CD4-positive, CD25-positive, alpha-beta regulatory T cell (primary cell): ENCODE results near the gene COL4A2. TPM values are rescaled to one million over a fixed set of nuclear protein-coding genes. Genes with fewer than 3 reads are reported as not detected.

Experiments
- ATAC-seq, 2 donors: fragments of 150-1000 bp; cut with Tn5 transposase; one replicate each; pipeline ENCODE4 v1.10.0; 2021; ENCODE audit warnings: low read depth in 2 of 2, moderate number of reproducible peaks in 2 of 2, moderate library complexity in 1 of 2
- DNase-seq, 3 donors: peaks; one replicate each; pipeline versions ENCODE4 v3.0.0 to v3.0.0-alpha.2; 2012 to 2022; ENCODE audit warnings: mixed read lengths in 1 of 3
- H3K27ac ChIP-seq: one replicate; pipeline ENCODE4 v1.7.0; 2013; ENCODE audit warnings: mild to moderate bottlenecking, low read length; ENCODE audit not compliant: insufficient read depth, poor library complexity, severe bottlenecking
- H3K27me3 ChIP-seq: one replicate; pipeline ENCODE4 v1.7.0; 2013; ENCODE audit warnings: low read length; ENCODE audit not compliant: control insufficient read depth, insufficient read depth
- H3K36me3 ChIP-seq: one replicate; pipeline ENCODE4 v1.7.0; 2013; ENCODE audit warnings: mild to moderate bottlenecking, low read length, moderate library complexity; ENCODE audit not compliant: control insufficient read depth, insufficient read depth
- H3K4me1 ChIP-seq: 2 replicates; pipeline ENCODE4 v1.7.0; 2013; ENCODE audit warnings: mild to moderate bottlenecking, low read length; ENCODE audit not compliant: insufficient read depth, control insufficient read depth, poor library complexity, severe bottlenecking
- H3K4me3 ChIP-seq: one replicate; pipeline ENCODE4 v1.7.0; 2013; ENCODE audit warnings: low read depth, mild to moderate bottlenecking, low read length, moderate library complexity
- H3K9me3 ChIP-seq, 2 experiments: 1 replicate in 1 of 2; 2 replicates in 1 of 2; pipeline ENCODE4 v1.7.0; 2013; ENCODE audit warnings: low read length in 2 of 2, mild to moderate bottlenecking in 1 of 2, moderate library complexity in 1 of 2; ENCODE audit not compliant: control insufficient read depth in 2 of 2
- H3K27ac Mint-ChIP-seq, 3 donors: one replicate each; pipeline ENCODE4 v1.8.0; 2020 to 2022; ENCODE audit warnings: mild to moderate bottlenecking in 3 of 3, mixed read lengths in 3 of 3, moderate library complexity in 2 of 3
- H3K27me3 Mint-ChIP-seq: one replicate; pipeline ENCODE4 v1.8.0; 2022; ENCODE audit warnings: mild to moderate bottlenecking, mixed read lengths
- H3K36me3 Mint-ChIP-seq: one replicate; pipeline ENCODE4 v1.8.0; 2020; ENCODE audit warnings: mixed read lengths
- H3K4me1 Mint-ChIP-seq, 4 donors: one replicate each; pipeline ENCODE4 v1.8.0; 2020 to 2022; ENCODE audit warnings: mixed read lengths in 4 of 4, mild to moderate bottlenecking in 1 of 4
- H3K4me3 Mint-ChIP-seq, 4 donors: one replicate each; pipeline ENCODE4 v1.8.0; 2020 to 2022; ENCODE audit warnings: mild to moderate bottlenecking in 4 of 4, mixed read lengths in 4 of 4, moderate library complexity in 3 of 4
- H3K9me3 Mint-ChIP-seq, 7 donors: one replicate each; pipeline ENCODE4 v1.8.0; 2020 to 2022; ENCODE audit warnings: mixed read lengths in 7 of 7, mild to moderate bottlenecking in 3 of 7, moderate library complexity in 2 of 7
- polyA plus RNA-seq, 4 donors: library from polyadenylated mRNA; unstranded; fragments of 300-500 nt; fragmentation: Illumina TruSeq; gene quantifications; one replicate each; pipeline ENCODE4 v1.2.3, GENCODE V29; 2021
- total RNA-seq: library from RNA; stranded (reverse); gene quantifications from one replicate; pipeline ENCODE4 v1.2.3, GENCODE V29; 2022

COL4A2 gene
- total and polyA plus RNA-seq, 5 donors from 2014 or later: not detected

DNA sequence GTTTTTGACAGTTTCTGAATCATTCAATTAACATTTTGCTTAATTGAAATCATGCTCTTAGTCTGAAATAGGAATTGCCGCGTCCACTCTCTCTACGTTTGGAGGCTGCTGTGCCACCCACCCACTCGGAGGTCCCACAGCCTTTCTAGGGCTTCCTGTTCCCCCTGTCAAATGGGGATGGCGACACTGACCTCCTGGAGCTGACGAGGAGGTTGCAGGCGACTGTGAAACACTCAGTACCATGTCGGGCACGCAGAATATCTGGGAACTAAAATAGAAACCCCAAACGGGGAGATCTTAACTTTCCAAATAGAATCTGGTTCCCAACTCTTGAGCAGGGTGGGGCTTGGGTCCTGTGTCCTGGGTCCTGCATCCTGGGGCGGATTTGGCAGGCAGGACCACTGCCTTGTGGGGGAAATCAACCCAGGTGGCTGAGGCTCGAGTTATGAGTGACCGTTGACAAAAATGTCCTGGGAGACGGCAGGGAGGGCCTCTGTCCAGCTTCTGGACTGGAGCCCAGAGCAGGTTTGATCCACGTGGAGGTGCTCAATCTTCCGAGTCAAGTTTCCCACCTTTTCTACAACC is 129.8 kb downstream of the COL4A2 start:
- H3K9me3 ChIP-seq: no peaks in the 10 kb centered on the region
- Mint-ChIP-seq H3K4me1 (no peaks in the 10 kb centered on the region), H3K9me3 (no peaks in the 10 kb centered on the region), H3K4me3 (no peak overlapping the region), H3K27ac (no peak overlapping the region), H3K27me3 (no peaks in the 10 kb centered on the region), H3K36me3 (no peaks in the 10 kb centered on the region)
- no peaks in the 10 kb centered on the region for H3K4me1 ChIP-seq
- ATAC-seq (no peak), DNase-seq (no peak)
- no peak overlapping the region for H3K4me3 ChIP-seq
- H3K27ac ChIP-seq: no peak overlapping the region
- H3K27me3 ChIP-seq: no peaks in the 10 kb centered on the region
- H3K36me3 ChIP-seq: no peaks in the 10 kb centered on the region

DNA sequence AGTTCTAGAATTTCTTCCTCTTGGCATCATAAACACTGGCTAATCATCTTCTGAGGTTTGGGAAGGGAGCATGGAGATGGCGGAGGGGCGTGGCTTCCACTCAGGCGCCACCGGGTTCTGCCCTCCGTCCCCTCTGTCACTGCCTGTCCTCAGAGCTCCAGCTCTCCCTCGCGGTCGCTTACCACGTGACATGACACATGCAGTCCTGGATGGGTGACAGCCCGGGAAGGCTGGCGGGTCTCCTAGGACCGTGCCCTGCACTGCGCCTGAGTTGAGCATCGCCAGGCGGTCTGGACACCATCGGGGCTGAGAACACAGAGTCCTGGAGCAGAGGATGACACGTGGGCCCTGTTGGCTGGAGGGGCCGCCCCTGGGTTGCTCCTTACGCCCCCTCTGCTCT is 131.1 kb downstream of the COL4A2 start:
- Histone ChIP-seq H3K27me3 (no peaks in the 10 kb centered on the region), H3K4me1 (no peaks in the 10 kb centered on the region), H3K36me3 (no peaks in the 10 kb centered on the region), H3K27ac (no peak overlapping the region), H3K9me3 (no peaks in the 10 kb centered on the region), H3K4me3 (no peak overlapping the region)
- no peaks in the 10 kb centered on the region for H3K9me3 Mint-ChIP-seq
- ATAC-seq: no peak
- H3K36me3 Mint-ChIP-seq: no peaks in the 10 kb centered on the region
- no peaks in the 10 kb centered on the region for H3K4me1 Mint-ChIP-seq
- H3K27ac Mint-ChIP-seq: no peak overlapping the region
- no peak overlapping the region for H3K4me3 Mint-ChIP-seq
- H3K27me3 Mint-ChIP-seq: no peaks in the 10 kb centered on the region
- no peak for DNase-seq

DNA sequence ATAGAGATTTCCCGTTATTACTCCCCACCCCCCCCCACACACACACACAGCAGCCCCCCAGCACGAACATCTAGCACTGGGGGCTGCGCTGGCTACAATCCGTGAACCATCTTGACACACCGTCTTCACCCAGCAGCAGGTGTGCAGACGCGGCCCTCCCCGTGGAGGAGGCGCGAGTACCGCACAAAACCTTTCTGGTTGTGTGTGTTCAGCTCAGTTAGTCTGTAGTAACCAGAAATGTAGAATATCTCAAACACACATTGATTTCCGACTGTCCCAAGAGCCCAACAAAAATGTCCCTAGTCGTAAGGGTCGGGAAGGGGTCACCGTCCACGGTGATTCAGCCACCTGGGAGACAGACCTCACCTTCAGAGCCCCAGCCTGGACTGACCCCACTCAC is 131.7 kb downstream of the COL4A2 start:
- DNase-seq (no peak), ATAC-seq (no peak)
- Mint-ChIP-seq H3K36me3 (no peaks in the 10 kb centered on the region), H3K27ac (no peak overlapping the region), H3K27me3 (no peaks in the 10 kb centered on the region), H3K4me1 (no peaks in the 10 kb centered on the region), H3K9me3 (no peaks in the 10 kb centered on the region), H3K4me3 (no peak overlapping the region)
- Histone ChIP-seq H3K27ac (no peak overlapping the region), H3K4me1 (no peaks in the 10 kb centered on the region), H3K27me3 (no peaks in the 10 kb centered on the region), H3K4me3 (no peak overlapping the region), H3K36me3 (no peaks in the 10 kb centered on the region), H3K9me3 (no peaks in the 10 kb centered on the region)

DNA sequence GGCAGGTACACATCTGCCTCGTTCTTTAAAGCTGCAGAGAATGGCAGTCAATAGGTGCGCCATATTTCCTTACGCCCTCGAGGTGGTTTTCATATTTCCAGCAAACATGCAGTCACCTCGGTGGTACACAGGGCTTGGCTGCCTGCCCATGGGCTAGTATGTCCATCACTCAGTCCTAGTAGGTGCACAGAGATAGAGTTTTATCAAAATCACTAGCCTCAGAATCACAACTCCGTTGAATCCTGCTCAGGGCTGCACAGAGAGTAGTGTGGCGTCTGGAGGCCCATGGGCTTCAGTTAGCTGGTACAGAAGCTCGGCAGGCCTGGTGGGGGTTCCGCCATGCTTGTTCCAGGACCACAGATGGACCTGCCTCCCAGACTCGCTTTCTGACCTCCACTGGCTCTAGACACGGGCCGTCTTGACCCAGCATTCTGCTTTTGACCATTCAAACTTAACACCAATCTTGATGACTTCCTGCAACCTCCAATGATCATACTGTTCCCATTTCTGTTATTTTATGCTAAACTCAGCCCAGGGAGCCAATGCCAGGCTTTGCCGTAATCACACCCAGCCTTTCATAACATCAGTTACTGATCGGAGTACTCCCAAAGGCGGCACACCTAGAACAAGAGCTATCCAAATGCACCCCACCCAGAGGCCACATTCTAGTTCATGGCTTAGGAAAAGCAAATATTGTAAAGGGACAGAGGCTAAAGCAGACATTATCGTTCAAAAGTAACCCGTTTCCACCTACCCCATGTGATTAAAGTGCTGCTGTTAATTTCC is 134.1 kb downstream of the COL4A2 start:
- Histone ChIP-seq H3K4me3 (no peak overlapping the region), H3K36me3 (no peaks in the 10 kb centered on the region), H3K27ac (no peak overlapping the region), H3K9me3 (no peaks in the 10 kb centered on the region), H3K4me1 (no peaks in the 10 kb centered on the region), H3K27me3 (no peaks in the 10 kb centered on the region)
- Mint-ChIP-seq H3K9me3 (no peaks in the 10 kb centered on the region), H3K4me3 (no peak overlapping the region), H3K4me1 (peaks cover 0 to 3% (median 0%) of the 10 kb centered on the region in 4 donors), H3K27ac (no peak overlapping the region), H3K36me3 (no peaks in the 10 kb centered on the region), H3K27me3 (peaks cover 7% of the 10 kb centered on the region)
- DNase-seq (no peak), ATAC-seq (no peak)

DNA sequence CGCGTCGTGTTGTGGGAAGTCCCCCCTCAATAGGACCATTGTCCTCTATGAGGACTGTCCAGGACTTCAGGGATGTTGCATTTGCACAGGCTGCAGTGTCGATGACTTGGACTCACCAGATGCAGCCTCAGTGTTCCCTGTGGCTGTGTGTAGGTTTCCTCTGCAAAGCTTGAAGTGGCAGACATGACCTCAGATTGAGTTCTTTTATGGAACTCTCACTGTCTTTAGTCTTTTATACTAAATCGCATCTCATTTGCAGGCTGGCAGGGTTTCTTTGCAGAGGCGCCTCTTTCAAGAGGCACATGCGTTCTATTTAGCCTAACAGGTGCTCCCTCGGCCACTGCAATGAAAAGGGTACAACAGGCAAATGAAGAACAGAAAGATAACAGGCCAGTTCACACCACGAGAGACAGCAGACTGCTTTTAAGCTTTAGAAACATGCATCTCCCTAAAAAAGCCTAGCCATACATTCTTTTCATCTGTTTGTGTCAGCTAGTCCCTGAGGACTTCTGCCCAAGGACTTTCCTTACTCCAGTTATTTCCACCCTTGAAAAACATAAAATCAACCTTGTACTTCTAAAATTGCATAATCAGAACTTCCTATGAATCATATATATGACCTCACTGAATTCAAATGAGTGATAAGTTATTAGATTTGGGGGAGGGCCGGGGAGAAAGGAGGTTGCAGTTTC is 136.0 kb downstream of the COL4A2 start:
- Histone ChIP-seq H3K9me3 (no peaks in the 10 kb centered on the region), H3K27me3 (no peaks in the 10 kb centered on the region), H3K27ac (no peak overlapping the region), H3K36me3 (no peaks in the 10 kb centered on the region), H3K4me3 (no peak overlapping the region), H3K4me1 (no peaks in the 10 kb centered on the region)
- ATAC-seq: no peak
- H3K4me1 Mint-ChIP-seq: peaks cover 0 to 3% (median 0%) of the 10 kb centered on the region in 4 donors
- peaks cover 7% of the 10 kb centered on the region for H3K27me3 Mint-ChIP-seq
- H3K9me3 Mint-ChIP-seq: peaks cover 0 to 2% (median 0%) of the 10 kb centered on the region in 7 donors
- no peak overlapping the region for H3K27ac Mint-ChIP-seq
- H3K4me3 Mint-ChIP-seq: no peak overlapping the region
- no peak for DNase-seq
- H3K36me3 Mint-ChIP-seq: no peaks in the 10 kb centered on the region

GRCh38 chr13:110443622-110444225 is 136.6 kb downstream of the COL4A2 start:
- H3K4me3 ChIP-seq: no peak overlapping the region
- no peak for ATAC-seq
- Mint-ChIP-seq H3K27me3 (peaks cover 7% of the 10 kb centered on the region), H3K9me3 (peaks cover 0 to 2% (median 0%) of the 10 kb centered on the region in 7 donors), H3K27ac (no peak overlapping the region), H3K4me3 (no peak overlapping the region), H3K4me1 (peaks cover 0 to 3% (median 0%) of the 10 kb centered on the region in 4 donors), H3K36me3 (no peaks in the 10 kb centered on the region)
- no peaks in the 10 kb centered on the region for H3K36me3 ChIP-seq
- H3K27me3 ChIP-seq: no peaks in the 10 kb centered on the region
- no peaks in the 10 kb centered on the region for H3K9me3 ChIP-seq
- no peaks in the 10 kb centered on the region for H3K4me1 ChIP-seq
- no peak overlapping the region for H3K27ac ChIP-seq
- DNase-seq: no peak

DNA sequence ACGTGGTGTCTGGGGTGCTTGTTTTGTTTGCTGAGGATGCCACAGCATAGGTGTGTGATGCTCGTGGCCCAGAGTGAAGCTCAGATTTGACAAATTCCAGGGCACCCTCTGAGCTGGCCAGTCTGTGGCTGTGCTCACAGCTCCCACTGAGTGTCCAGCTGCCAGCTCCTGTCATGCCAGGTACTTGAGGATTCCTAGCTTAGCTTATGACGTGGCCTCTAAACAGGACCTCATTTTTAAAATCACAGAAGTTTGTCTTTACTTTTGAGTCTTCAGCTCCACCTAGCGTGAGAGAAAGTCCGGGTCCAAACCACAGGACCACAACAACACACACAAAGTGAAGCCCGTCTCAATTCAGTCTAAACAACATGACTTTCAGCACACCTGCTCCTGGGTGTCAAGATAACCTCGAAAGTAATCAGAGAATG is 137.2 kb downstream of the COL4A2 start:
- no peak overlapping the region for H3K4me3 ChIP-seq
- H3K36me3 Mint-ChIP-seq: no peaks in the 10 kb centered on the region
- H3K9me3 ChIP-seq: no peaks in the 10 kb centered on the region
- H3K4me1 ChIP-seq: no peaks in the 10 kb centered on the region
- ATAC-seq (no peak), DNase-seq (no peak)
- no peak overlapping the region for H3K4me3 Mint-ChIP-seq
- H3K27me3 Mint-ChIP-seq: peaks cover 7% of the 10 kb centered on the region
- H3K4me1 Mint-ChIP-seq: peaks cover 0 to 3% (median 0%) of the 10 kb centered on the region in 4 donors
- no peaks in the 10 kb centered on the region for H3K36me3 ChIP-seq
- H3K27me3 ChIP-seq: no peaks in the 10 kb centered on the region
- peaks cover 0 to 2% (median 0%) of the 10 kb centered on the region in 7 donors for H3K9me3 Mint-ChIP-seq
- H3K27ac ChIP-seq: no peak overlapping the region
- no peak overlapping the region for H3K27ac Mint-ChIP-seq
